Activated CD4-positive, alpha-beta T cell treated with anti-CD3 and anti-CD28 coated beads, Interleukin-2, amount 50 U/mL, for 48 hours (primary cell): Measurements from ENCODE around the gene NLRC5.
A peak's percentile ranks its signal among the peaks of the same experiment; 100 is the strongest.

Experiments
- DNase-seq, 2 experiments: peaks; one replicate each; pipeline ENCODE4 v3.0.0-alpha.2; 2020

NLRC5 gene

GRCh38 chr16:57026778-57027062 lies 37.4 kb downstream of the NLRC5 start:
- no peak for DNase-seq

- no peak for DNase-seq
Measured at GRCh38 chr16:57027067-57027466, 37.7 kb downstream of the NLRC5 start.

DNA sequence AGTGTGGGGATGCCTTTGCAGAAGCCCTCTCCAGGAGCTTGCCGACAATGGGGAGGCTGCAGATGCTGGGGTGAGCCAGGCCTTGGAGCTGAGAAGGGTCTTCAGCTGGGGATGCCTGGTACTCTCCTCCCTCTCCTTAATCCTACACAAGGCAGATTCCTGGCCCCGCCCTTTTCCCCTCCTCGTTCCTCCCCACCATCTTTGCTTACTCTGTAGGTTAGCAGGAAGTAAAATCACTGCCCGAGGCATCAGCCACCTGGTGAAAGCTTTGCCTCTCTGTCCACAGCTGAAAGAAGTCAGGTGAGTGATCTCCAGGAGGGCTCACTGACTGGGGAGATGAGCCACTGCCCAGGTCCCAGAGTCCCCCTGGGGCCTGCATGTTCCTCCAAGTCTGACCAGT lies 38.7 kb downstream of the NLRC5 start:
- no peak for DNase-seq

DNA sequence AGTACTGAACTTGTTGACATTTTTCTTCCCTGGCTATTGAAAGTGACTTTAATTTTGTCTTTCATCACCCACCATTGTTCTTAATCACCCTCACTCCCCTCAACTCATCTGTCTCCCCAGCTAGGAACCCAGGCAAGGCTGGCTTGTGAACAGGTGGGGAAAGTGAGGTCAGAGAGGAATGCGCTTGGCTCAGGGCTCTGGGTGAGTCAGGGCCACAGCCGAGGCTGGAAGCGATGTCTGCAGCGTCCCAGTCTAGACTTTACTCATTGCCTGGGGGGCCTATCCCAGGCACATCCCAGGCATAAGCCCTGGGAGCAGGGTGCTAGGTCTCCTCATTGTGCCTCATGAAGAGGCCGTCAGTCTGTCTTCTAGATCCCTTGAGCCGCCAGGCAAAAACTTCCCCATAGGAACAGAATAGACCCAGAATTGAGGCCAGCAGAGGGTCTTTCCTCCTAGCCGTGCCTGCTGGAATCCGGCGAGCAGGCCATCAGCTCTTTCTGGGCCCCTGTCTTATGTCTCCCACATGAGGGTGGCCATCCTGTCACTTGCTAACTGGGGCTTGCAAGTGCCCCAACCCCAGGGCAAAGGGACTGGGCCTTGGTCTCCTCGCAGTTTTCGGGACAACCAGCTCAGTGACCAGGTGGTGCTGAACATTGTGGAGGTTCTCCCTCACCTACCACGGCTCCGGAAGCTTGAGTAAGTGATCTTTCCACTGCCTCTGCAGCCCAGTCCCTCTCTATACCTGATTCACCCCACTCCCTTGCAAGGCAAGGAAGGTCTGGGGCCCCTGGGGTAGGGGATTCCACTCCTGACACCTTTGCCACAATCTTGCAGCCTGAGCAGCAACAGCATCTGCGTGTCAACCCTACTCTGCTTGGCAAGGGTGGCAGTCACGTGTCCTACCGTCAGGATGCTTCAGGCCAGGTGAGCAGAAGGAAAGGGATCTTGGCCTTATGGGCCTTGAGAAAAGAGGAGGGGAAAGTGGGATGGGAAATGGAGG lies 40.1 kb downstream of the NLRC5 start:
- DNase-seq: no peak

GRCh38 chr16:57030346-57030902 lies 41.1 kb downstream of the NLRC5 start:
- DNase-seq: no peak

- no peak for DNase-seq
Measured at GRCh38 chr16:57031156-57031555, 41.8 kb downstream of the NLRC5 start.

GRCh38 chr16:57032346-57032745 lies 43.0 kb downstream of the NLRC5 start:
- no peak for DNase-seq

GRCh38 chr16:57032931-57033330 lies 43.6 kb downstream of the NLRC5 start:
- DNase-seq: no peak

- DNase-seq: no peak
Measured at GRCh38 chr16:57036315-57036714, 47.0 kb downstream of the NLRC5 start.

GRCh38 chr16:57036945-57037344 lies 47.6 kb downstream of the NLRC5 start:
- no peak for DNase-seq

DNA sequence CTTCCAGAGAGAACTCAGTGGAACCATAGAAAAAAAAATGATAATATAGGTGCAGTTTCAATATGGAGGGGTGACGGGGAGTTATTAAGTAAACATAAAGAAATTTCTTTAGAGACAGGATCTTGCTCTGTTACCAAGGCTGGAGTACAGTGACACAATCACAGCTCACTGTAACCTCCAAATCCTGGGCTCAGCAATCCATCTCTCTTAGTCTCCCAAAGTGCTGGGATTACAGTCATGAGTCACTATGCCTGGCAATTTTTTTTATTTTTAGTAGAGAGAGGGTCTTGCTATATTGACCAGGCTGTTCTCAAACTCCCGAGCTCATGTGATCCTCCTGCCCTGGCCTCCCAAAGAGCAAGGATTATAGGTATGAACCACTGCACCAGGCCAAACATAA lies 48.8 kb downstream of the NLRC5 start:
- no peak for DNase-seq

GRCh38 chr16:57039148-57039812 lies 49.9 kb downstream of the NLRC5 start:
- peak in 1 of 2 experiments; percentile 34 for DNase-seq

GRCh38 chr16:57041182-57042156 lies 52.1 kb downstream of the NLRC5 start:
- DNase-seq: peak; percentile 86 to 92

GRCh38 chr16:57042157-57043111 lies 53.1 kb downstream of the NLRC5 start:
- peak; percentile 82 to 87 for DNase-seq

- no peak for DNase-seq
Measured at GRCh38 chr16:57043248-57043647, 53.9 kb downstream of the NLRC5 start.

GRCh38 chr16:57044931-57045693 lies 55.8 kb downstream of the NLRC5 start:
- DNase-seq: no peak

GRCh38 chr16:57045694-57046381 lies 56.5 kb downstream of the NLRC5 start:
- no peak for DNase-seq

GRCh38 chr16:57048095-57048494 lies 58.7 kb downstream of the NLRC5 start:
- DNase-seq: no peak

- DNase-seq: peak in 1 of 2 experiments; percentile 32
Measured at GRCh38 chr16:57049678-57050077, 60.3 kb downstream of the NLRC5 start.

GRCh38 chr16:57051696-57052228 lies 62.4 kb downstream of the NLRC5 start:
- DNase-seq: no peak
